ENCODE measurements around the gene LGALS1. TPM values are rescaled to one million over a fixed set of nuclear protein-coding genes. Genes with fewer than 3 reads are reported as not detected.

LGALS1 gene
- polyA plus RNA-seq, 1 of the 3 experiments (the other 2 are of a cell fraction), result 12,045 TPM

- no peak overlapping the region for H2AFZ ChIP-seq (ENCODE audit: low read depth)
- H3K79me2 ChIP-seq (ENCODE audit: insufficient read depth), result no peaks in the 10 kb centered on the region
- H3K4me1 ChIP-seq (ENCODE audit: control insufficient read depth in 1 of 2, insufficient read depth in 2 of 2, low read depth in 1 of 2, low read length in 1 of 2), result no peaks in the 10 kb centered on the region
- no peaks in the 10 kb centered on the region for H4K20me1 ChIP-seq (ENCODE audit: insufficient read depth)
- H3K9me2 ChIP-seq, result no peaks in the 10 kb centered on the region
- no peaks in the 10 kb centered on the region for H3K27me3 ChIP-seq (ENCODE audit: insufficient read depth)
- no peak for DNase-seq
- no peak overlapping the region for H3K4me3 ChIP-seq (ENCODE audit: low read depth in 2 of 2, low read length in 1 of 2)
- no peaks in the 10 kb centered on the region for H3K9me3 ChIP-seq
- peaks cover 5% of the 10 kb centered on the region for H3F3A ChIP-seq (replicated peaks; ENCODE audit: insufficient read depth)
- H3K9ac ChIP-seq, result no peak overlapping the region
- ChIA-PET POLR2A (no interaction called here), CTCF (interaction anchor here (1.4 kb wide), 1 partner anchor 27 kb away, joined by 3 read pairs; no protein-coding TSS in a partner anchor)
- H3K27ac ChIP-seq (ENCODE audit: low read depth in 2 of 2, low read length in 1 of 2), result no peak overlapping the region
- H3K4me2 ChIP-seq, result no peak overlapping the region
- 90% methylated on average over 16 of the region's 25 CpGs for WGBS (ENCODE audit: low lambda C conversion rate)
- H3K36me3 ChIP-seq (replicated peaks in 1 of 2; ENCODE audit: control insufficient read depth in 1 of 2, insufficient read depth in 2 of 2, low read length in 1 of 2), result peaks cover 0 to 3% of the 10 kb centered on the region in 2 experiments
- TF ChIP-seq IRF3 (IDR thresholded peaks at IDR 0.05; ENCODE audit: low read depth, low read length) (no peak), GATA2 (CRISPR knock-in tag; IDR thresholded peaks at IDR 0.05) (no peak), FOXJ3 (CRISPR knock-in tag; IDR thresholded peaks at IDR 0.05) (no peak)
These were observed 33.4 kb downstream of the LGALS1 start for GRCh38 chr22:37708580-37709444.

- H3K27ac ChIP-seq (ENCODE audit: low read depth in 2 of 2, low read length in 1 of 2), result no peak overlapping the region
- CTCF ChIA-PET, result interaction anchor here (1.4 kb wide), 1 partner anchor 28 kb away, joined by 3 read pairs; no protein-coding TSS in a partner anchor
- no peaks in the 10 kb centered on the region for H4K20me1 ChIP-seq (ENCODE audit: insufficient read depth)
- no CpG with 5 or more reads among the region's 15 CpGs for WGBS (ENCODE audit: low lambda C conversion rate)
- no peak overlapping the region for H2AFZ ChIP-seq (ENCODE audit: low read depth)
- no peaks in the 10 kb centered on the region for H3K4me1 ChIP-seq (ENCODE audit: control insufficient read depth in 1 of 2, insufficient read depth in 2 of 2, low read depth in 1 of 2, low read length in 1 of 2)
- H3K79me2 ChIP-seq (ENCODE audit: insufficient read depth), result no peaks in the 10 kb centered on the region
- H3K9me3 ChIP-seq, result no peaks in the 10 kb centered on the region
- no peak for DNase-seq
- no peaks in the 10 kb centered on the region for H3K9me2 ChIP-seq
- H3K9ac ChIP-seq, result no peak overlapping the region
- peaks cover 0 to 3% of the 10 kb centered on the region in 2 experiments for H3K36me3 ChIP-seq (replicated peaks in 1 of 2; ENCODE audit: control insufficient read depth in 1 of 2, insufficient read depth in 2 of 2, low read length in 1 of 2)
- no peak overlapping the region for H3K4me3 ChIP-seq (ENCODE audit: low read depth in 2 of 2, low read length in 1 of 2)
- no peaks in the 10 kb centered on the region for H3K27me3 ChIP-seq (ENCODE audit: insufficient read depth)
- peaks cover 5% of the 10 kb centered on the region for H3F3A ChIP-seq (replicated peaks; ENCODE audit: insufficient read depth)
- H3K4me2 ChIP-seq, result no peak overlapping the region
- POLR2A ChIA-PET, result no interaction called here
- no peak for TF ChIP-seq IRF3 (IDR thresholded peaks at IDR 0.05; ENCODE audit: low read depth, low read length)
- TF ChIP-seq JUND (IDR thresholded peaks at IDR 0.05), result no peak
- no peak for TF ChIP-seq REST (IDR thresholded peaks at IDR 0.05; ENCODE audit: low read depth, low read length)
- no peak for TF ChIP-seq PBX3 (IDR thresholded peaks at IDR 0.05)
- no peak for TF ChIP-seq TEAD4 (IDR thresholded peaks at IDR 0.05; ENCODE audit: borderline replicate concordance, insufficient read depth)
- no peak for TF ChIP-seq EZH2phosphoT487 (IDR thresholded peaks at IDR 0.05; ENCODE audit: borderline replicate concordance, low read depth)
- no peak for TF ChIP-seq SMC3 (IDR thresholded peaks at IDR 0.05; ENCODE audit: low read depth, low read length)
- TF ChIP-seq MAX (IDR thresholded peaks at IDR 0.05; ENCODE audit: low read depth), result no peak
- no peak for TF ChIP-seq YY1 (IDR thresholded peaks at IDR 0.05; ENCODE audit: low read depth)
- no peak for TF ChIP-seq ZBTB33 (IDR thresholded peaks at IDR 0.05; ENCODE audit: borderline replicate concordance, low read depth)
- no peak for TF ChIP-seq FOSL2 (IDR thresholded peaks at IDR 0.05; ENCODE audit: borderline replicate concordance, low read depth)
- TF ChIP-seq NFIC (IDR thresholded peaks at IDR 0.05; ENCODE audit: borderline replicate concordance), result no peak
These were observed 34.0 kb downstream of the LGALS1 start for GRCh38 chr22:37709445-37709765.
